ENCODE results near the gene ANKDD1A. TPM values are rescaled to one million over a fixed set of nuclear protein-coding genes. Genes with fewer than 3 reads are reported as not detected.

The ANKDD1A gene
- total RNA-seq (2014; rRNA removed; shearing (Covaris generic)) = 0.92 and 0.95 TPM in 2 replicates

DNA sequence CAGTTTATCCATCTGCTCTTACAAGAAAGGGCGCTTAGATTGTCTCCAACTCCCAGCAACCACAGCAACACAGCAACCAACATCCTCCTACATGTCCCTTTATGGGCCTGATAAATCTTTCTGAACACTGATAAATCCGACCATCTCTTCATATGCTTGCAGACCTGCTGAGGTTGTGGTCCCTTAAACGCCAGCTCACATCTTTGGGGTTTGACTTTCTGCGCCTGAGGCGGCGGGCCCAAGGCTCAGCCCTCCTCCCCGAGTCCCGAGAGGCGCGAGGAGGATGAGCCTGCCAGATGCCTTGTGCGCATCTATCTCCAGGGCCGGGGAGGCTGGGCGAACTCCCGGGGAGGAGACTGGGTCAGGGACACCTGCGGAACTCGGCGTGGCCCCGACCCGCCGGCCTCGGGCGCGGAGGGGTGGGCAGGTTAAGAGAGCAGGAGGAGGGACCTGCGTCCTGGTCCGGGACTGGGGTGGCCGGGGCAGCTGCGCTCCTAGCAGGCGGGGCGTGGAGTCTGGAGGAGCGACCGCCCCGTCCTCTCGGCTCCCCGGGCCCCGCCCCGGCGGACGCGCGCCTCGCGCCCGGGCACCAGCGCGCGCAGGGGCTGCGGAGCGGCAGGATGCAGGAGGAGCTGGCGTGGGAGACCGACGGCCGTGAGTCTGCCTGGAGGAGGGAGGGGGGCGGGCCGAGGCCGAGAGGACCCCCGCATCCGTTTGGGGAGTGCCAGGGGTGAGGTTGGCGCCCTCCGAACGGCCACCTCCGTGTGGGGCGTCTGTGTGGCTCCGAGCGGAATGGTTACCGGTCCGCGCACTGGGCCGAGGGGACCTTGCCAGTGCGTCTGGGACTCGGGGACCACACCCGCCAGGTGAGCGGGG, at the start of gene ANKDD1A:
Gene ANKDD1A, plus strand, starts transcription at position 592 of the 876 bp plus-strand sequence. Its CDS starts 29 bp downstream, at position 621.
- DNase-seq (ENCODE audit: low spot score) = peak; percentile 79
- in situ Hi-C loops (cut with HindIII; ENCODE audit: low sequenced_read_pairs) = no loop called here

DNA sequence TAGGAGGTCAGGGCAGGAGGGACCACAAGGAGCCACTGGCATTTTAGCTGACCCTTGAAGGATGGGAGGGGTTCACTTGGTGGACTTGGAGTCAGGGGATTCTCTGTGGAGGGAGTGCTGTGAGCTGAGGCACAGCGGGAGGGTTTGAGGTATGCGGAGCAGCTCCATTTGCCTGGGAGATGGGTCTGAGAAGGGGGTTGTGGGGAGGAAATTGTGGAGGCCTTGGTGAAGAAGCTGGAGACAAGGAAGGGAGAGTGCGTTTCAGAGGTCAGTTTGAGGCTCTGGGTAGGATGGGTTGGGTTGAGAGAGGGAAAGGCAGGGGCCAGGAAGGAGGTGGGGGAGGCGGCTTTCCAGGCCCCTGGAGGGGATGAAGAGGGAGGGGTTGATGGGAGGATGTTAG, 49.7 kb upstream of the ANKDD1A start:
- in situ Hi-C loops (cut with HindIII; ENCODE audit: low sequenced_read_pairs) = no loop called here
- DNase-seq (ENCODE audit: low spot score) = no peak

DNA sequence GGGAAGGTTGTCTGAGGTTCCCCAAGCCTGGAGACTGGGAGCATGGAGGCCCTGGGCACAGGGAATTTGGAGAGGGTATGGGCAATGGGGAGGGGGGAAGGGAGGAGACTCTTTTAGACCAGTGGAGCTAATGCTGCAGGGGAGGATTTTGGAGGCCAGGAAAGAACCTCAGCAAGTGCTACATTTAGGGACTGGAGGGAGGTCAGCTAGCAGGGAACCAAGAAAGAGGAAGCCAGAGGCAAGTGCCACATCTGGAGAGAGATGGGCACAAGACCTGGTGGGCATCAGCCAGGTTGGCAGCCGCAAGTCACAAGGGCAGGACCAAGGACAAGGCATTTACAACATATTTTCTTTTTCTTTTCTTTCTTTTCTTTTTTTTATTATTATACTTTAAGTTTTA, 49.3 kb upstream of the ANKDD1A start:
- DNase-seq (ENCODE audit: low spot score) = no peak
- in situ Hi-C loops (cut with HindIII; ENCODE audit: low sequenced_read_pairs) = no loop called here

DNA sequence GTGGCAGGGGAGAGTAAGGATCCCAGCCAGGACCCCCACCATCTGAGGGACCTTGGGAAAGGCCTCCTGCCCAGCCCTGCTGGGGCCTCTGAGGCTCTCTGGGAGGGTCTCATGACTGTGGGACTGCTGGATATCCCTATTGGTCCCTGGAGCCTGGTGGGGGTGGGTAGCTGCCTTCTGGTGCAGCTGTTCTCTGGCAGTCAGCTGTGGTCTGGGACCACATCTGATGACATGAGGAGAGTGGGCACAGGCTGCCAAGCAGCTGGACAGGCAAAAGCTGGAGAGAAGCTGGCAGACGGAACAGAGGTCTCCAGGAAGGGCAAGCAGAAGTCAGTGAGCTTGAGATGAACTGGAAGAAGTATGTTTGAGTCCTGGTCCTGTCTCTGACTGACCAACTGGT, 47.6 kb upstream of the ANKDD1A start:
- DNase-seq (ENCODE audit: low spot score) = no peak
- in situ Hi-C loops (cut with HindIII; ENCODE audit: low sequenced_read_pairs) = no loop called here

DNA sequence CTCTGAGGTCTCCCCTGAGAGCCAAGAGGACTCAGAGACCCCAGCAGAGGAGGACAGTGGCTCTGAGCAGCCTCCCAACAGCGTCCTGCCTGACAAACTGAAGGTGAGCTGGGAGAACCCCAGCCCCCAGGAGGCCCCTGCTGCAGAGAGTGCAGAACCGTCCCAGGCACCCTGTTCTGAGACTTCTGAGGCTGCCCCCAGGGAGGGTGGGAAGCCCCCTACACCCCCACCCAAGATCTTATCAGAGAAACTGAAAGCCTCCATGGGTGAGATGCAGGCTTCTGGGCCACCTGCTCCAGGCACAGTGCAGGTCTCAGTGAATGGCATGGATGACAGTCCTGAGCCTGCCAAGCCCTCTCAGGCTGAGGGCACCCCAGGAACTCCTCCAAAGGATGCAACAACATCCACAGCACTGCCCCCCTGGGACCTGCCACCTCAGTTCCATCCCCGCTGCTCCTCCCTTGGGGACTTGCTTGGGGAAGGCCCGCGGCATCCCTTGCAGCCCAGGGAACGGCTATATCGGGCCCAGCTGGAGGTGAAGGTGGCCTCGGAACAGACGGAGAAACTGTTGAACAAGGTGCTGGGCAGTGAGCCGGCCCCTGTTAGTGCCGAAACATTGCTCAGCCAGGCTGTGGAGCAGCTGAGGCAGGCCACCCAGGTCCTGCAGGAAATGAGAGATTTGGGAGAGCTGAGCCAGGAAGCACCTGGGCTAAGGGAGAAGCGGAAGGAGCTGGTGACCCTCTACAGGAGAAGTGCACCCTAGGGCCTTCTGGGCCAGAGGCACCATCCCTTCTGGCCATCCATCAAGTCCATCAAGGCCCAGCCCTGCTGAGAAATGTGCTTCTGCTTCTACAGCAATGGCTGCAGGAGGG, 46.3 kb upstream of the ANKDD1A start:
- no peak for DNase-seq (ENCODE audit: low spot score)
- in situ Hi-C loops (cut with HindIII; ENCODE audit: low sequenced_read_pairs) = no loop called here

DNA sequence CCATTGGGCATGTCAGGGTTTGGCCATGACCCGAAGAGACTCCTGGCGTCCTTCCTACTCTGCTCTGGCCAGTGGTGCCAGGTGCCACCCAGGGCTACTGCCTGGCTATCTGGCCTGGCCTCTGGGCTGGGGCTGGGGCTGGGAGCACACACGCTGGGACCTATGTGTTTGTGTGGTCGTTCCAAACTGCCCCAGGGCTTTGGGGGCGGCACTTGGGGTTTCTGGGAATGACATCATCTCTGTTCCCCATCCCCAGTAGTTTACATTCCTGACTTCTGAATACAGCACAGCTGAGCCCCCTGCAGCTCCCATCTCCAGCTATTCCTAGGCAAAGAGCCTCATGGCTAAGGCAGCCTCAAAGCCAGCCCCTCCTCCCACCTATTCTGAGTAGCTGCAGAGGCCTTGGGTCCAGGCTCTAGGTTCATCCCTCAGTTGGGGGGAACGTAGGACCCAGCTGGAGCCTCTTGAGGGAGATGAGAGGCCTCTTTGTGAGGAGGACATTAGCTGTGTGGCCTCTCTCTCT, 45.6 kb upstream of the ANKDD1A start:
- DNase-seq (ENCODE audit: low spot score) = no peak
- in situ Hi-C loops (cut with HindIII; ENCODE audit: low sequenced_read_pairs) = no loop called here

DNA sequence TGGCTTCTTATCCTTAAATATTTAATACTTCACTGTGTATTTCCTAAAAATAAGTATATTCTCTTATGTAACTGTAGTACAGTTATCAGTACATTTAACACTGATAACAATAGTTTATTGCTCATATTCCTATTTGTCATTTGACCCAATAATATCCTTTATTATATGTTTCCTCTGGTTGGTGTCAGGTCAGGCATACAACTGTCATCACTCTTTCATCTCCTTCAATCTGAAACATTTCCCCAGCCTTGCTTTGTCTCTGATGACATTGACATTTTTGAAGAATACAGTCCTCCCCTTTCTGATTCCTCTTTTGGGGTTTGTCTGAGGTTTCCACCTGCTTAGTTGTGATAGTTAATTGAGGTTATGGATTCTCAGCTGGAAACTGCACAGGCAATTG, 42.2 kb upstream of the ANKDD1A start:
- in situ Hi-C loops (cut with HindIII; ENCODE audit: low sequenced_read_pairs) = no loop called here
- DNase-seq (ENCODE audit: low spot score) = no peak

DNA sequence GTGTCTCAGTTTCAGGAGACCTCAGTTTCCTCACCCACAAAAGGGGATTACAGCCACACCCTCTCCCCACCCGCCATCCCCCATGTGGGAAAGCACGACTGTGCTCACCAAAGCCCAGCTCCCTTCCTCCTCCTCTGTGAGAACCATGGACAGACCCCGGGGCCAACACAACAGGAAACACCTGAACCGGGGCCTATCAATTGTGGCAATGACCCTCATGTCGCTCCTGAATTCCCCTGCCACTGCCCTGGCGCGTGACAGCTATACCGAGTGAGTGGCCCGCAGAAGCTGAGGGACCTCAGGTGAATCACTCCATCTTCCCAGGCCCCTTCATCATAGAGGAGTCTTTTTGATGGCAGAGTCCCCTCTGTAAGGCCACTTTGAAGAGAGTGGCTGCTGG, 41.3 kb upstream of the ANKDD1A start:
- in situ Hi-C loops (cut with HindIII; ENCODE audit: low sequenced_read_pairs) = no loop called here
- DNase-seq (ENCODE audit: low spot score) = no peak

DNA sequence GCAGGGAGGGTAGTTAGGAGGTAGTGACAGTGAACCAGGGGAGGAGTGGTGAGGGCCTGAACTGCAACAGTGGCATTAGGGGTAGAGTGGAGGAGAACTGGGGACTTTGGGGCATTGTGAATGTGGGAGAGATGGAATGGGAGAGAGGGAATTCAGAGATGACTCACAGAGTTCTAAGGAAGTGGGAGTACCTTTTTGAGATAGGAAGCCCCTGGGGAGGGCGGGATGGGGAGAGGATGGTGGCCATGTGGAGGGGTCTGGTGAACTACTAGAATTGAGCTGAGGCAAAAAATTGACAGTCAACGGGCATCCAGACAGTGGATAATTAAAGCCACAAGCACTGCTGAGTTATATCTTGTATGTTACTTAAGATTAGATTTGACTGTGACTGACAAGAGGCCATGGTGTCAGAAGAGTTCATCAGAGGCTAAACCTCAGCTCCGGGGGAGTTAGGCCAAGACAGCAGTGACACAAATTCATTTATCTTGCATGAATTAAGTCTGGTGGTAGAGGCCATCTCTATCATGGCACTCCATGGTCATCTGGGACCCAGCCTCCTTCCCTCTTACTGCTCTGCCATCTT, 36.0 kb upstream of the ANKDD1A start:
- in situ Hi-C loops (cut with HindIII; ENCODE audit: low sequenced_read_pairs) = no loop called here
- no peak for DNase-seq (ENCODE audit: low spot score)

DNA sequence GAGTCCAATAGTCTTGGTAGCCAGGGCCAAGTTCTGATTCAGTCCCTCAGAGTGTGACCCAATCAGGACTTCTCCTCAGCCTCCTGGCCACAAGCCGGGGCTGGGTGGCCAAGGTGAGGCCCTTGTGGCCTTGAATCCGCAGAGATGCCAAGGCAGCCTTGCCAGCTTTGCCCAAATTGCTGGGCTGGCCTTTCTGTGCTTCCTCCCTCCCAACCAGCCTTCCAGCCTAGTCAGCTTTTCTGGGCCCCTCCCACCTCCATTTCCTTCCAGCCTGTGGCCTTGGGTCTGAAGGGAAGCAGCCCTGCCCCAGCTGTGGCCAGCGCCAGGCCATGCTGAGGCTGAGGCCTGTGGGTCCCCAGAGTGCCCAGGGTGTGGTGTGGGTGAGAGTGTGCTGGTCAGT, 34.3 kb upstream of the ANKDD1A start:
- in situ Hi-C loops (cut with HindIII; ENCODE audit: low sequenced_read_pairs) = no loop called here
- DNase-seq (ENCODE audit: low spot score) = no peak

DNA sequence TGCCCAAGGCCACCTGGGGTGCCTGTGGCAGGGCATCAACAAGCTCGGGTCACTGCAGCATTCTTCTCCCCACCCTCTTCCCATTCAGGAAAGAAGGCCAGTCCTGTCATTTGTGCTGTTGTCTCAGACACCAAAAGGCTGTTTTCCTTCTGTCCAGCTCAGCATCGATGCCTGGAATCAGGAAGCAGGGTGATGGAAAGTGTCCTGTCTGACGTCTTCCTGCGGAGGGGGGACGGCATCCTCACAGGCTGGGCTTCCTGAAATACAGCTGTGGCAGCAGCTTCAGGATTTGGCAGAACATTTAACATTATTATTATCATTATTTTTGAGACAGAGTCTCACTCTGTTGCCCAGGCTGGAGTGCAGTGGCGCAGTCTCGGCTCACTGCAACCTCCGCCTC, 33.0 kb upstream of the ANKDD1A start:
- in situ Hi-C loops (cut with HindIII; ENCODE audit: low sequenced_read_pairs) = no loop called here
- DNase-seq (ENCODE audit: low spot score) = no peak

DNA sequence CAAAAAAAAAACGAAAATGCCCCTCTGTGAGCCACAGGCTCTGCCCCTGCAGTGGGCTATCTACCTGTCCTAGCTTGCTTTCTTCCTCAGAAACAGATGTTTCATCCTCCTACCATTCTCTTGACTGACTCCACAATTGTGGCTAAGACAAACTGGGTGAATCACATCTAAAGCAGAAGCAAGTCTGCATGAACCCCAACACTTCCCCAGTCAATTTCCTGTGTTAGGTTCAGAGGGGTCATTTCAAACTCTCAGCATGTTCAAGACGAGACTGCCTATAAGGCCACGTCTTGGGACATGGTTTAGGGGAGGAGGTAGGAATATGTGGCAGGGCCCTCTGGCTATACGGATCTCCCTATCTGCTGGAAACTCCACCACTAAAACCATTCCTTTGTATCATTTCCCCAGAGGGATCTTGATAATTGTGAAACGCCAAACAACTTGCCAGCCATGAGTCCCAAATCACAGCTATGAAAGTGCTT, 28.6 kb upstream of the ANKDD1A start:
- in situ Hi-C loops (cut with HindIII; ENCODE audit: low sequenced_read_pairs) = no loop called here
- no peak for DNase-seq (ENCODE audit: low spot score)

DNA sequence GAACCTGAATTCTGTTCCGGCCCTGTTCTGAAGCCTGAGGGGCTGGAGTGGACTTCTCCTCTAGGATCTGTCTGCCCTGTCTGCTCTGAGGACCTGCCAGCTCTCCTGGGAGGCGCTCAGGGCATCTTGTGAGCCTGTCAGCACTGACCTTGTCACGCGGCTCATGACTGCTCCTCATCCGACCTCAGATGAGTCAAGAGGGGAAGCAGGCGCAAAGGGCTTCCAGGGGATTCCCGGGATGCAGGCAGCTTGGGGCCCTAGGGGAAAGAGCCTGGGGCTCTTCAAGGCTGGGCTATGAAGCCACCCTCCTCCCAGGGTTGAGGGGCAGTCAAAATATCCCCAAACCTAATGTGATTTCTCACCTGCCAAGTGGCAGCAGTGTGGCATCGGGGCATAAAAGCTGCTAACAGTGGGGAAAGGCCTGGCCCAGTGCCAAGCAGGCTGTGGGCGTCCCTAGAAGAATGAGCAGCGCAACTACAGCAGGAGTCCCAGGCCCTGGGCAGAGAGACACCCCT, 27.6 kb upstream of the ANKDD1A start:
- in situ Hi-C loops (cut with HindIII; ENCODE audit: low sequenced_read_pairs) = no loop called here
- DNase-seq (ENCODE audit: low spot score) = peak; percentile 29

DNA sequence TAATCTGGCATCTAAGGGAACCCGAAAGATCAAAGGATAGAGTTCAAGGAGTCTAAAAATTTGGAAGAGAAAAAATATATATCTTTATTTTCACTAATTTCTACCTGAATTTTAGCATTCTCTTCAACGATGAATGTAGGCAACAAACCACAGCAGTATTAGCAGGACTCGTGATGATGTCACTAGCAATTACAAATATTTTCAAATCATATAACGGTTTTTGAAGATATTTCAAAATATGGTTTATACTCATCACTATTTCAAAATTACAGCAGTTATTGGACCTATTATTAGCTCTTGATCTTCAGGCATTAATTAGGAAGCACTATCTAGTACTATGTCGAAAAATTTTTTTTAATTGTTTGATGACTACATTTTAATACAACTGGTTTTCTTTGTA, 27.0 kb upstream of the ANKDD1A start:
- in situ Hi-C loops (cut with HindIII; ENCODE audit: low sequenced_read_pairs) = no loop called here
- DNase-seq (ENCODE audit: low spot score) = no peak

DNA sequence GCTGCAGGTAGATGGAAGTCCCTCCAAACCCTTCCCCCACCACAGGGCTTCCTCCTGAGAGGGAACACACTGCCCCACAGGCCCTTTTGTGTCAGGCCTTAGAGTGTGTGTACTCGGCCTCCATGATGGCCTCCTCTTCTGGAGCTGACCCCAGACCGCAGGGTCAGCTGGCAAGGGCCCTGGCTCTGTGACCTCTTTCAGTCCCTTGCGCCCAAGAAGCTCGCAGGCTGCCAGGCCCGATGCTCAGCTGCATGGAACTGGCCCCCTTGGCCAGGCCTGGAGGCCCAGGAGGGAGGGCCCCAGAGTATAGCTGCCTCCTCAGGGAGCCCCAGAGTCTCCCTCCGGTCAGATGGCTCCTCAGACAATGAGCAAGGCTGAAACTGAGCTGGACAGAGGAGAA, 23.4 kb upstream of the ANKDD1A start:
- no peak for DNase-seq (ENCODE audit: low spot score)
- in situ Hi-C loops (cut with HindIII; ENCODE audit: low sequenced_read_pairs) = no loop called here

DNA sequence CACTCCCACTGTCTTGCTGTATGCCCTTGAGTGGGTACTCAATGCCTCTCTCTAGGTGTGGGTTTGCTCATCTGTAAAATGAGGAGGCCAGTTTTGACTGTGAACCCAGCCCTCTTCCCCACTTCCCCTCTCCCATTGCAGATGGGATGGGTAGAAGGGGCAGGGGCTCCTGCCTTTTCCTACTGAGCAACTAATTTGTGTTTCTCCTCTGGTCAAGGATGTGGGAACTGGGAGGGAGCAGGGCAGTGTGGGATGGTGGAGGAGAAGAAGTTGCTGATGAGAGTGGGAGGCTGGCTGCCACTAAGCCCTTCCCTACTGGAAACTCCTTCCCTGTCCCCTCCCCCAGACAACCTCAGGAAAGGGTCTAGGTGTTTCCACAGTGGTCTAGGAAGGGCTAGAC, 20.1 kb upstream of the ANKDD1A start:
- no peak for DNase-seq (ENCODE audit: low spot score)
- in situ Hi-C loops (cut with HindIII; ENCODE audit: low sequenced_read_pairs) = no loop called here

DNA sequence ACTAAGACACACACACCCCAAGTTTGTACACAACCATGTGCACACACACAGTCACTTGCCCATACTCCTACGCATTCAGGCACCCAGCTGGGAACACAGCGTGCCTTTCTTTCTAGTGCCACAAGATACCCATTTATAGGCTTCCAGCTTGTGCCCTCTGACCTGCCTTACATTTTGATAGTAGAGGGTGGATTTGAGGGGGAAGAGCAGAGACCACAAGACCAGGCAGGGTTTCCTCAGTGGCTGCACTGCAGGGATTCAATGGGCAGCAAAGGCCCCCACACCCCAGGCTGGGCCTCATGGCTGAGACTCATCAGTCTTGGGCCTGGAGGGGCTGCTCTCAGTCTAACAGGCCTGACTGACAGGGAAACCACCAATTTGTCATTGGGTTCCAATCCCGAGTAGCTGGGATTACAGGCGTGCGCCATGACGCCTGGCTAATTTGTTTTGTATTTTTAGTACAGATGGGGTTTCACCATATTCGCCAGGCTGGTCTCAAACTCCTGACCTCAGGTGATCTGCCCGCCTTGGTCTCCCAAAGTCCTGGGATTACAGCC, 18.8 kb upstream of the ANKDD1A start:
- in situ Hi-C loops (cut with HindIII; ENCODE audit: low sequenced_read_pairs) = no loop called here
- DNase-seq (ENCODE audit: low spot score) = no peak

DNA sequence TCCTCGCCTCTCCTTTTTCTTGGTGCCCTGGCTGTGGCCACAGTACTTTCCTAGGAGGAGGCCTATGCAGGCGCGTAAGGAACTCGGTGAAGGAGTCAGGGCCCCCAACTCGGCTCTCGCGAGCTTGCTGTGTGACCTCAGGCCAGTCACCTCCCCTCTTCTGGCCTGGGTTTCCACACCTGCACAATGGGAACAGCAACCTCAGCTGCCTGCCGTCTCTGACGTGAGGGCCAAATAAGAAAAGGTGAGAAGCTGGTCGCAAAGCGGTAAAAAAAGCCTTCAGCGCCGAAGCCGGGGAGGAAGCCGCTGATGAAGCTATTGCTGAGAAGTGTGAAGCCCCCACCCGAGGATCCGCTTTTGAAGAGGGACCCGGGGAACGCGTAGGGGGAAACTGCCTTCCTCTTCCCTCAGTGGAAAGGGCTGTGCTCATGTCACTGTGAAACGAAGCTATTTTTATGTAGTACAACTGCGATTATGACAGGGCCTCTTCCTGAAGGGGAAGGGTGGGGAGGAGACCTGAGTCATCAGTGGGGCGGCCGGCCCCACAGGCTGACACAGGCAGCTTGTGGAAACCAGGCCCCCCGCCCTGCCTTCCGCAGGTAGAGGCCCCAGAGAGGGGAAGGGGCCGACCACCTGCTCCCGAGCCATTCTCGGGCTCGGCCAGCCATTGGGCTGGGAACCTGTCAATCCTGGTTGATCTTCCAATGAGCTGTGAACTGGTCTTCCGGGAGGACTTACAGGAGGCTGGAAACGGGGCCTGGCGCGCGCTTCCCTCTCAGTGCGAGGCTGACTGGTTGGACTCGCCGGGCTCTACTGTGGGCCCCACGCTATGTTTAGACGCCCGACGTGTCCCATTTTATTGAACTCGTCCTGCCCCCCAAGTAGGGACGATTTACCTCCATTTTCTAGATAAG, 18.0 kb upstream of the ANKDD1A start:
- in situ Hi-C loops (cut with HindIII; ENCODE audit: low sequenced_read_pairs) = no loop called here
- DNase-seq (ENCODE audit: low spot score) = peak; percentile 77

Measured in G401 (cell line).